HG02610 (cell line): ENCODE data around the gene DAB1.

Experiments used
- ATAC-seq: cut with Tn5 transposase; IDR thresholded peaks from one replicate; pipeline ENCODE4 v1.9.1; 2021; ENCODE audit warnings: mild to moderate bottlenecking, moderate library complexity; ENCODE audit not compliant: unreplicated experiment

Gene DAB1

GRCh38 chr1:57036641-57037579, 386.9 kb downstream of the DAB1 start:
- no peak for ATAC-seq

- ATAC-seq = no peak
Observed at GRCh38 chr1:57034713-57035112, 389.1 kb downstream of the DAB1 start.

- ATAC-seq = no peak
Observed at GRCh38 chr1:57033222-57034001, 390.4 kb downstream of the DAB1 start.

GRCh38 chr1:57026624-57027354, 397.1 kb downstream of the DAB1 start:
- ATAC-seq = no peak

- no peak for ATAC-seq
Observed at GRCh38 chr1:57024855-57025254, 399.0 kb downstream of the DAB1 start.

GRCh38 chr1:57024428-57024827, 399.4 kb downstream of the DAB1 start:
- no peak for ATAC-seq

GRCh38 chr1:57020216-57020615, 403.6 kb downstream of the DAB1 start:
- ATAC-seq = no peak

- no peak for ATAC-seq
Observed at GRCh38 chr1:57019236-57019839, 404.5 kb downstream of the DAB1 start.

GRCh38 chr1:57018119-57018518, 405.7 kb downstream of the DAB1 start:
- ATAC-seq = no peak

GRCh38 chr1:57017717-57018116, 406.1 kb downstream of the DAB1 start:
- ATAC-seq = no peak

GRCh38 chr1:57017200-57017599, 406.7 kb downstream of the DAB1 start:
- ATAC-seq = no peak

- ATAC-seq = no peak
Observed at GRCh38 chr1:57015071-57015470, 408.8 kb downstream of the DAB1 start.

GRCh38 chr1:57013522-57013921, 410.3 kb downstream of the DAB1 start:
- ATAC-seq = no peak

GRCh38 chr1:57012315-57012714, 411.5 kb downstream of the DAB1 start:
- ATAC-seq = no peak

- no peak for ATAC-seq
Observed at GRCh38 chr1:57010511-57010910, 413.3 kb downstream of the DAB1 start.

- no peak for ATAC-seq
Observed at GRCh38 chr1:57007948-57008347, 415.9 kb downstream of the DAB1 start.

GRCh38 chr1:57007472-57007871, 416.4 kb downstream of the DAB1 start:
- no peak for ATAC-seq

- no peak for ATAC-seq
Observed at GRCh38 chr1:57003398-57004139, 420.3 kb downstream of the DAB1 start.

- ATAC-seq = no peak
Observed at GRCh38 chr1:56995414-56996100, 428.3 kb downstream of the DAB1 start.

GRCh38 chr1:56993475-56993874, 430.4 kb downstream of the DAB1 start:
- ATAC-seq = no peak
